Activated CD4-positive, alpha-beta T cell treated with anti-CD3 and anti-CD28 coated beads, Interleukin-2, amount 50 U/mL, for 1 hour (primary cell): ENCODE data around the gene TVP23A.

Experiments
- DNase-seq: peaks from one replicate; pipeline ENCODE4 v3.0.0-alpha.2; 2020

The TVP23A gene

DNA sequence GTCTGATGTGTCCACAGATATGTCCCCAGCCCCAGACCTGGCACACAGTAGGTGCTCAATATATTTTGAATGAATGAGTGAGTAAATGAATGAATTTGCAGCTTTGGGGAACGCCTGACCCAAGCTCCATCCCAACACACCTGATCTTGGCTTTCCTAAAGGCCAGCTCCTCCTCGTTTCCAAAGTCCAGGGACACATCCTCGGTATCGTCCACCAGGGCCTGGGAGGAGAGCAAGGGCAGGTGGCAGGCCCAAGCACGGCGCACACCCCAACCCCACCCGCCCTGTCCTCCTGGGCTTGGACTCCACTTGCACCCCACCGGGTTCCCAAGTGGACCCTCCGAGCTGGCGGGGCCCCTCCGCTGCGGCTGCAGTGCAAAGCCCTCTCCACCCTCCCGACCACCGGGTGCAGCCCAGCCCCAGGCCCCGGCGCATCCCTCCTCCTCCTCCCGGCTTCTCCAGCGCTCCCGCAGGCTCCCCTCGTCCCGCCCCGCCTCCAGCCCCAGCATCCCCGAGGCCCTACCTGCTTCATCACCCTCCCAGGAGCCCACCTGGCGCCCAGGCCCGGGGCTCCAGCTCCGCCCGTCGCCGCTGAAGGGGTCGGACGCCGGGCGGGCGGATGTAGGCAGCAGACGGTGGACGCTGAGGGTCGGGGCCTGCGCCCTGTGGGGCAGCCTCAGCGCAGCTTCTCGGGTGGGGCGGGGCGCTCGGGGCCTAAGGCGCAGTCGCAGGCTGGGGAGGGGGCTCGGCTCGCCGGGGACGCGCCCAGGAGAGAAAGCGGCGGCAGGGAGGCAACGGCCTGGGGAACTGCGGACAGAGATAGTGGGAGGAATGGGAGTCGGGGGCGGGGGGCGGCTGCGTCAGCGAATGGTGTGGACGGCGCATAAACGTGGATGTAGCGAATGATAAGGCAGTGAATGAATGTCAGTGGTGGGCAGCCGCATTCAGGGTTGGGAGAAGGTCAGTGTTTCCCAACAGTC, at the start of gene TVP23A:
TSS of gene TVP23A (minus strand) at position 832 of the 979 bp plus-strand sequence. CDS start at position 531, 301 bp downstream.
- DNase-seq, result no peak

DNA sequence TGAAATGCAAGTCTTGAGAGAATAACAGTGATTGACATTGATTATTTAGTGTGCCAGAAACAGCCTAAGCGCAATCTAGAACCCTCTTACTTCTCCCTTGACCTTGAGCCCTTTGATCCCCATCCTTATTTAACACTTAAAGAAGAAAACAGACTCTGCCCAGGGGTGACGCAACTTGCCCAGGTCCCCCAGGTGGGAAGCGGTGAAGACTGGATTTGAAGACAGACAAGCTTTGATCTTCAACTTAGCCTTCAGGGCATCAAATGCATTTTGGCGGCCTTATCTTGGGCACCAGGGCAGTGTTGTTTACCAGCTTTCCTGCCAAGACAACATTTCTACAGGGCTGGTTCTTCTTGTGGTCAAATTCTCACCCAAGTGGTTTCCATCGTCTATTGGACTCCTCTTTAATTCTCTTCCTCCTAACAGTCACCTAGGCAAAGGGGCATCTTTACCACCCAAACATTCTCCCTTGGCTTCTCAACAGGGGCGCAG, 49.6 kb upstream of the TVP23A start:
- DNase-seq, result no peak

DNA sequence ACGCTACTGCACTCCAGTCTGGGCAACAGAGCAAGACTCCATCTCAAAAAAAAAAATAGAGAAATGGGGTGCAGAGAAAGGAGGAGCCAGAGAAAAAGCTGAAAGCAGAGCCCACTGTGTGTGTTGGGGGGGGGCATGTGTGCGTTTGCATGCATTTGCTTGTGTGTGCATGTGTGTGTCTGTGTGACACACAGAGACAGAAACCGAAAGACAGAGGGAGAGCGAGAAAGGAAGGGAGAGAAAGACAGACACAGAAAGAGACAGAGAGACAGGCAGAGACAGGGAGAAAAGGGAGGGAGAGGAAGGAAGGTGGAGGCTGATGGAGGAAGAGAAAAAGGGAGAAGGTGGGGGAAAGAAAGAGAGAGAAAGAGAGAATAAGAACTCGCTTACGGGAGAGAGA, 48.6 kb upstream of the TVP23A start:
- DNase-seq, result no peak

DNA sequence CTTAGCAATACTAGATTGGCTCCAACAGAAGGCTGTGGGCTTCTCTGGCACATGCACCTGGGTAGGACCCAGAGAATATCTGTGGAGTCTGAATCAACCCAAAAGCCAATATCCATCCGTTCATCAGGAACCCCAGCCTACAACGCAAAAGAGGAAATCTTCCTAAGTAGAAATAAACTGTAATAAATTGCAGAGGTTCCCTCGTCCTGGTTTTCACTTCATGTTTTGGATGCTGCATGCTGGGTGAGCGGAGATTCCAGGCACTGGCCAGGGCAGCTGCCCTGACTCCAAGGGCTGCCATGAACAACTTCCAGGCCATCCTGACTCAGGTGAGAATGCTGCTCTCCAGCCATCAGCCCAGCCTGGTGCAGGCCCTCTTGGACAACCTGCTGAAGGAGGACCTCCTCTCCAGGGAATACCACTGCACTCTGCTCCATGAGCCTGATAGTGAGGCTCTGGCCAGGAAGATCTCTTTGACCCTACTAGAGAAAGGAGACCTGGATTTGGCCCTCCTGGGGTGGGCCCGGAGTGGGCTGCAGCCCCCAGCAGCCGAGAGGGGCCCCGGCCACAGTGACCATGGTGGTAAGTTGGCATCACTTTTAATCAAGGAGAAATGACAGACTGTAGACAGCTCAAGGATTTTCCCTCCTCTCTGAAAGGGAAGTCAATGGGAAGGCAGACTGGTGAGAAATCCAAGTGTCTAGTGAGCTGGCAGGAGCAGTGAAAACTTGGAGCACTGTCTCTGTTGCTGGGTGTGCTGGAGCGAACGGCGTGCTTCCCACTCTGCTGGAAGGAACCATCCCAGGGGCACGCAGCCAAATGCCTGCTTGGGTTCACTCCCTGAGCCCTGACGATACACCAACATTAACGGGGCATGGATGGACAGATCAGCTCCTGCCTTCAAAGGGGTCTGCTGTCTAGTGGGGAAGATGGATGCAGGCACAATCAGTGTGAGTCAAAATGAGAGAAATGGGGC, 47.7 kb upstream of the TVP23A start:
- no peak for DNase-seq

DNA sequence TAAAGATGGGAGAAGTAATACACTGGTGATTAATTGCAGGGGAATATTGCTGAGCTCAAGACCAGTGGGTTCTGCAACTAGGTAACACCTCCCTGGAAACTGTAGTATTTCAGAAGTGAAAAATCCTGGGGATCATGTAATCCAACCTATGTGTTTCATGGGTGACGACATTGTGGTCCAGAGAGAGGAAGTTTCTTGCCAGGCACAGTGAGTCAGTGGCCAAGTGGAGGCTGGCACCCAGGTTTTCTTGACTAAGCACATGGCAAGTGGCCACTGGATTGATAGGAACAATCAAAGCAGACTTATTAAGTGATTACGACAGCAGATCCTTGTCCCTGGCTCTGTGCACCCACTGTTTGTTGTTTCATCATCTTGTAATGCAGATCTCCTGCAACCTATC, 43.8 kb upstream of the TVP23A start:
- DNase-seq, result no peak

DNA sequence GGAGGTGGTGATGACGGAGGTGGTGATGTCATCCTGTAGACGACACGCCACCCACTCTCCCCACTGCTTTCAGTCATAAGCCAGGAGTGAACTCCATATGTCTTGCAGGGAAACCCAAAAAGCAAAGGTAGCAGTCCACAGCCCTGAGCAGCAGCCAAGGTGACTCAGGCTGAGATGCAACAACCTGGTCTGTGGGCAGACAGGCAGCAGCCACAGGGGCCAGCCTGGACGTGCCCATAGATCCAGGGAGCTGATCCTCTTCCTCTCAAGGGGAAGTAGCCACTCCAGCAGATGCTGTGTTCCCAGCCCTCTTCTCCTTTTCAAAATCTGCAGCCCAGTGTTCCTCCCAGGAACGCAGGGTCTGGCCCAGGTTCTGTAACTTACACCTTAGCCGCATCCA, 41.1 kb upstream of the TVP23A start:
- DNase-seq, result no peak

DNA sequence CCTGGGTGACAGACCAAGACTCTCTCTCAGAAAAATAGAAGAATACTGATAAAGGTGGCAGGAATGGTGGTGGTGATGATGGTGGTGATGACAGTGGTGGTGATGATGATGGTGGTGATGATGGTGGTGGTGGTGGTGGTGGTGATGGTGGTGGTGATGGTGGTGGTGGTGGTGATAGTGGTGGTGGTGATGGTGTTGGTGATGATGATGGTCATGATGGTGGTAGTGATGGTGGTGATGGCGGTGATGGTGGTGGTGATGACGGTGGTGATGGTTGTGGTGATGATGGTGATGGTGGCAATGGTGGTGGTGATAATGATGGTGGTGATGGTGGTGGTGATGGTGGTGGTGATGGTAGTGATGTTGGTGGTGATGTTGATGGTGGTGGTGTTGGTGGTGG, 40.4 kb upstream of the TVP23A start:
- no peak for DNase-seq

DNA sequence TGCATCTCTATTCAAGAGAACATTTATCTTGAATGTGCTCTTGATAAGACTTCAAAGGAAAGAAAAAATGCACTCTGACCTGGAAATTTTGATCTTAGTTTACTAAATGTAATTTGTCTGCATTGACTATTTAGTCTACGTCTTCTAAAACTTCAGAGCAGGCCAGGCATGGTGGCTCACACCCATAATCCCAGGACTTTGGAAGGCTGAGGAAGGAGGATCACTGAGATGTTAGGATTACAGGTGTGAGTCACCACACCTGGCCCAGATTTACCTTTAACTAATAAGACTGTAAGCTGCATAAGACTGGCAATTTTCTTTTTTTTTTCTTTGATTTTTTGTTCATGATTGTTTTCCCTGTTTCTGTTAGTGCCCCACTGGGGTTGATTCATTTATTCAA, 39.6 kb upstream of the TVP23A start:
- DNase-seq, result no peak

DNA sequence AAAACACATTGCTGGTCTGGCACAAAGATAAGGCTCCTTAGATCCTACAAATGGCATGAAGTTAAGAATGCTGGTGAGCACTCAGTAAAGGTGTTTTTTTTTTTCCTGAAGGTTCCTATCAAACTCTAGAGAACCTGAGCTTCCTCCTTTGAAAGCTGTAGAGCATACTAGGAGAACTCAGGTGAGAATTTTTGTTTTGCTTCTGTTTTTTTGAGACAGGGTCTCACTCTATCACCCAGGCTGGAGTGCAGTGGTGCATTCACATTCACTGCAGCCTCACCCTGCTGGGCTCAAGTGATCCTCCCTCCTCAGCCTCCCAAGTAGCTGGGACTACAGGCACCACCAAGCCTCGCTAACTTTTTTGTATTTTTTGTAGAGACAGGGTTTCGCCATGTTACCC, 37.4 kb upstream of the TVP23A start:
- DNase-seq, result no peak

DNA sequence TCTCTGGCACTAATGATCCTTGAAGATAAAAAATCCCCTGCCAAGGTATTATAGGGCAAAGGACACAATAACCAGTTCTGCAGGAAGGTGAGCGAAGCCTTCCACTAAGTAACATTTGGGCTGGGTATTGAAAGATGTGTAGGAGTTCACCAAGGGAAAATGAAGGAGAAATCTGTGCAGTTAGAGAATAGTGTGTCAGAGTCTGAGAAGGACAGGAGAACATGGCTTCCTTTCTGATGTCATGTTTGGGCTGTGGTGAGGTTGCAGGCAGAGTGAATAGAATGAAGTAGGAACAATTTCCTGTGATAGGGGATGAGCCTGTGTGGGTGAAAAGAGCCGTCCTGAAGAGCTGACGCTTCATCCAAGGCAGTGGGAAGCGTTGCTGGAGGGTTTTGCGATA, 34.4 kb upstream of the TVP23A start:
- DNase-seq, result no peak

DNA sequence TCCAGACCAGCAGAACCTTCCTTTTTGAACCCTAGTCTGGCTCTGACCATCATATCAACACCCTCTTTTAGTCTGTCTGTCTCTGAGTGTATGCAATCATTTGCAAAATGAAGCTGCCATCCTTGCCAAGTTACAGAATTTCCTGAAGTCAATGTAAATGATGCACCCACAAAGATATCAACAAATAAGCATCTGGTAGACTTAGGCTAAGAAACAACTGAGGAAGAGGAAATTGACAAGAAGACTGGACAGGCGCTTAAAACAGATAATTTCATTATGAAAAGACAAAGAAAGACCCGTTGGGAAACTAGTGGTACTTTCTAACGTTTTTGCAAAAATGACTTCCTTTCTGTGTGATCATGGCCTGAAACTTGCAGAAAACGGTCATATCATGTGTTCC, 33.7 kb upstream of the TVP23A start:
- no peak for DNase-seq

DNA sequence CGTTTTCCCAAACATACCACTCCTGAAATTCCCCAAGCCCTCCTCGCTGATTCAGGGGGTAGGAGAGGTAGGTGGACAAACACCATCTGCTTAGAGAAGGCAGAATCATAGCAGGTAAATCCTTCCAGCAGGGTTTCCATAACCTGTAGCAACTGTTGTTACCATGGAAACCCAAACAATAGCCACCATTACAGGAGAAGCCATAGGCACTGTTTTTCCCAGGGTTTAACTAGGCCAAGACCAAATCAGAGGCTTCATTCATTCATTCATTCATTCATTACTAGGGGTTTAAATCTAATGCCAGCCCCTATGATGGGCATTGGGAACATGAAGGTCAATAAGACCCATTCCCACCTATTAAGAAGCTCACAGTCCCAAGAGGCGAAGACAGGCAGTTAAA, 32.9 kb upstream of the TVP23A start:
- DNase-seq, result no peak

DNA sequence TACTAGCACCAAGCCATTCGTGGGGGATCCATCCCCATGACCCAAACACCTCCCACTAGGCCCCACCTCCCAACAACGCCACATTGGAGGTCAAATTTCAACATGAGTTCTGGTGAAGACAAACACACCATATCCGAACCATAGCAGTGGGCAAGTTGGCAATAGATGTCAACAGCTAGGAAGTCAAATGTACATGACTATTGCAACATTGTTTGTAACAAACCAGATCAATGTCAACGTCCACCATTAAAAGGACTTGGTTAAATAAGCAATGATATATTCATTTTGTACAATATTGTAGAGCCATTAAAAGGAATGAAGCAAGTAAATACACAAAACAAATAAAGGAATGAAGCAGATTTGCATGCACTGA, 31.9 kb upstream of the TVP23A start:
- no peak for DNase-seq

DNA sequence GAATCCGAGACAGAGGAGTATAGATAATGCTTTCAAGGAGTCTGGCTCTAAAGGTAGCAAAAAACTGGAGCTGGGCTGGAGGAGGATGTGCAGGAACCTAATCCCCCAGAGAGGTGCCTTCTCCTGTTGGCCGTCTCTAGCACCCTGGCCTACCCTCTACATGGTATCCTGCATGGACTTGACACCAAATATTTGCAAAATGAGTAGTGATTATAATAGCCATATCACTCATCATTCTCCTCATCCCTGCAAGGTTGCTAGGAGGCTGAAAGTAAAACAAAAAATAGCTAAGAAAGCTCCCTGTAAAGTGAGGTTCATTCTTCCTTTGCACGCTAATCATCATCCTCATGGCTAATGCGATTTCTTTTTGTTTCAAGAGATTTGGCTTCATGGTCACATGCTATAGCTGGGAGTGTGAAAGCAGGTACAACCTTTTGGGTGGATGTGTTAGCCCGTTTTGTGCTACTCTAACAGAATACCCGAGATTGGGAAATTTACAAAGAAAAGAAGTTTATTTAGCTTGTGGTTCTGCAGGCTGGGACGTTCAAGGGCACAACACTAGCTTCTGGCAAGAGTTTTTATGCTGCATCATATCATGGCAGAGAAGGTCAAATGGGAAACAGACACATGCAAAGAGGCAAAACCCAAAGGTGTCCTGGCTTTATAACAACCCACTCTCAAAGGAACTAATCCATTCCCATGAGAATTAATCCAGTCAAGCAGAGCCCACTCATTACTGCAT, 31.3 kb upstream of the TVP23A start:
- no peak for DNase-seq

DNA sequence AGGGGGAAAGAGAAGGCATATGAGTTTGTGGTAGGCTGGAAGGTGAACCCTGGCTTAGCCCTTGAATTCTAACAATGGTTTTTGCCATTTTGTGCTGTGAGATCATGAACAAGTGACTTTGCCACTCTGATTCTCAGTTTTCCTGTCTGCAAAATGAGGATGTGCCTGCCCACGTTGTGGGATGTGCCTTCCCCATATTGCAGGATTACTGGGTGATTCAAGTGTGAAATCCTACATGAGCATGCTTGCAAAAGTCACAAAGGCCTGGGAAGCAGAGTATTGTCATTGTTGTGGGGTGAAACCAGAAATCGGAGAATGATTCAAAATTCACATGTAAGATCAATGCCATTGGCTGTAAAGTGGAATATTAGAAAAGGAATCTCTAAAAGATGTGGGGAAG, 28.6 kb upstream of the TVP23A start:
- no peak for DNase-seq

DNA sequence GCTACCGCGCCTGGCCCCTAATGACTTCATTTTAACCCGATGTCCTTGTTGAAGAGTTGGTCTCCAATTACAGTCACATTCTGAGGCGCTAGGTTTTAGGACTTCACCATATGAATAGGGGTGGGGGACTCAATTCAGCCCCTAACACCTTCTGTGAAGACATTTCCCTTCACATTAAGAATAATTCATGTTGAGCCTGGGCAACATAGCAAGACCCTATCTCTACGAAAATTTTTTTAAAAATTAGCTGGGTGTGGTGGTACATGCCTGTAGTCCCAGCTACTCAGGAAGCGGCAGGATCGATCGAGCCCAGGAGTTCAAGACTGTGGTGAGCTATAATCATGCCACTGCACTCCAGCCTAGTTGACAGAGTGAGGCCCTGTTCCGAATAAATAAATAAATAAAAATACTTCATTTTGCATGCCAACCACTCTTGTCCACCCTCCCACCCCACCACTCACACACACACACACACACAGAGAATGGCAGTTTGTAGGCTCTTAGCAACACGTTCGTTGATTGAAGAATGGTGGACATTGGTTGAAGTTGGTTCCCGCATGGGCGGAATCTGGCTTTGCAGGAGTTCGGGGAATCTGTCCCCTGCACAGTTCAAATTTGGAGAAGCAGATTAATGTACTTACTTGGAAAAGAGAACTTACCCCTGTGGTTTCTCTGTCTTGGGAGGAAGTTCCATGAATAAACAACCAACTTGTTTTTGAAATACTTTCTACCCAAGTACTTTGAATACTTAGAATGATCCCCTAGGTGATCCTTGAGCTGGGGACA, 27.8 kb upstream of the TVP23A start:
- DNase-seq, result no peak

DNA sequence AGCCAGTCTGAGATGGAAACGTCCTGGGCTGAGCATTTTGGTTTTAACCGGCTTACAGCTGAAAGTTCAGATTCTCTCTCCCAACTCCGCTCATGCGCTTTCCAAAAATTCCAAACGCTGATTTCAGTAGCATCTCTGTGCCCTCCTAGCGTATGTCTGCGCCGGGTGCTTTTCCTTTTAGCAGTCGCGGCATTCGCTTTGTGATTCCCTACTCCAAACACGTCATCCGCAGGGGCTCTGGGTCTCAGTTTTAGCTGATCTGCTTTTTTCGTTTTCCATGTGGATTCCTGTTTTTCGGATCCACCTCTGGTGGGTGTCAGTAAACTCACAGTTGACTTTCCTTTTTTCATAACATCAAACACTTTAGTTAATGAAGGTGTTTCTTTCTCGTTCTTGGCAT, 22.1 kb upstream of the TVP23A start:
- DNase-seq, result no peak

DNA sequence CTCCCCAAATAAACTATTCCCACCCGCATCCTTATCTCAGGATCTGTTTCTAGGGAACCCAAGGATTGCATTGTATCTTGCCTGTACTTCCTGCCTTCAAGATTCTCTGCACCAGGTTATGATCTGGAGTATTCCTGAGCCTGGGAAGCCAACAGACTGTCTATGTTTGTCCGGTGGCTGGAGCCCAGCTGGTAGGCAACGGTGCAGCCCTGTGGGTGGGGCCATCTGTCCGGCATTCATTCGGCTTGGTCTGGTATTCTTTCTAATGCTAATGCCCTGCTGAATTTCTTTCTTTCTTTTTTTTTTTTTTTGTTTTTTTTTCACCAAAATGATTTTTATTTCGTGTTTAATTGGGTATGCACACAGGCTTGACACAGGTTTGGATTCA, 20.7 kb upstream of the TVP23A start:
- no peak for DNase-seq

DNA sequence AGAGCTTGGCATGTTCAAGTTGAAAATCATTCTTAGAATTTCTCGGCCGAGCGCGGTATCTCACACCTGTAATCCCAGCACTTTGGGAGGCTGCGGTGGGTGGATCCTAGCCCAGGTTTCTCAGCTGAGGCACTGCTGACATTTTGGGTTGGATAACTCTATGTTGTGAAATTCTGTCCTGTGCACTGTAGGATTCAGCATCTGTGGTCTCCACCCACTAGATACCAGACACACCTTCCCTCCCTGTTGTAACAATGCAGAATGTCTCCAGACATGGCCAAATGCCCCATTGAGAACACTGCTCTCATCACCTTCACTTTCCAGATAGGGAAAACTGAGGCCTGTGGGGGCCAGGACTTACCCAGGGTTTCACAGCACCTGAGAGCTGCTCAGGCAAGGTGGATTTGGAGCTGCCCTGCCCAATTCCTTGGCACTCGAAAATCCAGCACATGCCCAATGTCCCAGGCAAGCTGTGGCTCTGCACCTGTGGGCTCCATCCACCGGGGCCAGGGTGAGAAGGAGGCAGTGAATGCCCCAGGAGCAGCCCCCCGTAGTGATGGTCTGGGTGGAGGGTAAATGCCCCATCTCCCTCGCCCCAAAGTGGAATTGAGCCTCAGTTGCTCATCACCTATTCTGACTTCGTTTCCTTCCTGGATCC, 20.2 kb upstream of the TVP23A start:
- no peak for DNase-seq

DNA sequence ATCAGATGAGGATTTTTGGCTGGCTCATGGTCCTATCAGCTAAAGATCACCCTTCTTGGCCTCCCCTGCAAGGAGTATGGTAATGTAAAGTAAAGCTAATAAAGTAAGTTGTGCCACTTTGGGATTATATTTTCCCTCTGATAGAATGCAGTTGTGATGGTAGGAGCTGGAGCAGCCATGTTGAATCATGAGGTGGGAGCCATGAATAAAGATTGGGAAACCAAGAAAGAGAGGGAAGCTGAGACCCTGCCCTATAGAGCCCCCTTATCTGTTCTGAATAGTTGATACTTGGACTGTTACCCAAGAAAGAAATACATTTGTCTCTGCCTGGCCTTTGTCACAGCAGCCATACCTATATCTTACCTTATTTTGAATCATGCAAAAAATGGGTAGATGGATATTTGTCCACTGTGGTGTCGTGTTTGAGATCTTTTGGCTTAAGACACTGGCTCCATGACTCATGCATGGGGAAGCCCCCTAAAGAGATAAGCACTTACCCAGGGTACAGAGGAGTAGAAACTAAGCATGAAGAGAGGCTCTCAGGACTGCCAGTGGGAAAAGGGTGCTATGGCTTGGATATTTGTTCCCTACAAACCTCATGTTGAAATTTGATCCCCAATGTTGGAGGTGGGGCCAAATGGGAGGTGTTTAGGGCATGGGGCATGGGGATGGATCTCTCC, 17.7 kb upstream of the TVP23A start:
- DNase-seq, result no peak
